Limb (tissue), 2 donors: ENCODE data around the gene INPP4B.
"Not testable (repeated sequence)": the region's sequence is repeated elsewhere in the genome, so short reads cannot be mapped to it uniquely, and the experiment has no call there.

Experiments
- DNase-seq, 2 donors: peaks; one replicate each; pipeline ENCODE4 v3.0.0-alpha.2; 2016; ENCODE audit errors: extremely low spot score in 2 of 2

Gene INPP4B

GRCh38 chr4:142826503-142827241 lies 19.4 kb downstream of the INPP4B start:
- DNase-seq: no peak

- DNase-seq: no peak
Observed at GRCh38 chr4:142824368-142824767, 21.7 kb downstream of the INPP4B start.

- no peak for DNase-seq
Observed at GRCh38 chr4:142823796-142824195, 22.3 kb downstream of the INPP4B start.

- no peak for DNase-seq
Observed at GRCh38 chr4:142818476-142818875, 27.6 kb downstream of the INPP4B start.

- DNase-seq: peak in 1 of 2 donors; percentile 15
Observed at GRCh38 chr4:142818031-142818430, 28.1 kb downstream of the INPP4B start.

- DNase-seq: peak in 1 of 2 donors; percentile 29
Observed at GRCh38 chr4:142817442-142817841, 28.7 kb downstream of the INPP4B start.

GRCh38 chr4:142815834-142816233 lies 30.3 kb downstream of the INPP4B start:
- DNase-seq: no peak

- DNase-seq: no peak
Observed at GRCh38 chr4:142813388-142813787, 32.7 kb downstream of the INPP4B start.

- no peak for DNase-seq
Observed at GRCh38 chr4:142812091-142812490, 34.0 kb downstream of the INPP4B start.

GRCh38 chr4:142811034-142811433 lies 35.1 kb downstream of the INPP4B start:
- no peak for DNase-seq

GRCh38 chr4:142809559-142809958 lies 36.5 kb downstream of the INPP4B start:
- no peak for DNase-seq

- DNase-seq: not testable (repeated sequence)
Observed at GRCh38 chr4:142803879-142804278, 42.2 kb downstream of the INPP4B start.

- no peak for DNase-seq
Observed at GRCh38 chr4:142801966-142802365, 44.1 kb downstream of the INPP4B start.

- no peak for DNase-seq
Observed at GRCh38 chr4:142781114-142781513, 65.0 kb downstream of the INPP4B start.

- DNase-seq: no peak
Observed at GRCh38 chr4:142778900-142779299, 67.2 kb downstream of the INPP4B start.

GRCh38 chr4:142778430-142778829 lies 67.7 kb downstream of the INPP4B start:
- no peak for DNase-seq

- no peak for DNase-seq
Observed at GRCh38 chr4:142777045-142777743, 68.9 kb downstream of the INPP4B start.

- DNase-seq: no peak
Observed at GRCh38 chr4:142776026-142776425, 70.1 kb downstream of the INPP4B start.

- DNase-seq: no peak
Observed at GRCh38 chr4:142773505-142773904, 72.6 kb downstream of the INPP4B start.

- no peak for DNase-seq
Observed at GRCh38 chr4:142762280-142762679, 83.8 kb downstream of the INPP4B start.

GRCh38 chr4:142752202-142752786 lies 93.8 kb downstream of the INPP4B start:
- DNase-seq: peak in 1 of 2 donors; percentile 45

- no peak for DNase-seq
Observed at GRCh38 chr4:142743121-142743825, 102.8 kb downstream of the INPP4B start.
